ENCODE measurements around the gene SLC2A4.

- TF ChIP-seq POLR2A (IDR thresholded peaks at IDR 0.05; ENCODE audit: low read length) (no peak), GATA1 (IDR thresholded peaks at IDR 0.05; ENCODE audit: low read depth, low read length) (no peak)
Measured at GRCh38 chr17:7296189-7296861, 14.8 kb downstream of the SLC2A4 start.

Measured in erythroblast (primary cell).